Upper lobe of left lung (tissue), 6 donors: ENCODE data around the gene PLD5. TPM values are rescaled to one million over a fixed set of nuclear protein-coding genes. Genes with fewer than 3 reads are reported as not detected.
"Not testable (repeated sequence)": the region's sequence is repeated elsewhere in the genome, so short reads cannot be mapped to it uniquely, and the experiment has no call there.

Experiments used
- ATAC-seq, 2 donors: fragments of 200-7000 bp; cut with Tn5 transposase; one replicate each; pipeline ENCODE4 v1.9.1; 2022; ENCODE audit warnings: mild to moderate bottlenecking in 2 of 2, moderate library complexity in 2 of 2; ENCODE audit not compliant: low FRiP score in 2 of 2
- DNase-seq, 2 donors: peaks; one replicate each; pipeline ENCODE4 v3.0.0-alpha.2; 2019 to 2020
- H3K27ac ChIP-seq, 4 donors: fragments of 200-600 bp; sonication (generic); one replicate each; pipeline ENCODE4 v1.5.1; 2016 to 2019
- H3K27me3 ChIP-seq, 4 donors: fragments of 200-600 bp; sonication (generic); one replicate each; pipeline ENCODE4 v1.5.1; 2017 to 2019
- H3K36me3 ChIP-seq, 4 donors: fragments of 200-600 bp; sonication (generic); one replicate each; pipeline ENCODE4 v1.5.1; 2016 to 2019
- H3K4me1 ChIP-seq, 4 donors: fragments of 200-600 bp; sonication (generic); one replicate each; pipeline ENCODE4 v1.5.1; 2018 to 2019
- H3K4me3 ChIP-seq, 4 donors: fragments of 200-600 bp; sonication (generic); one replicate each; pipeline ENCODE4 v1.5.1; 2017 to 2019; ENCODE audit warnings: mild to moderate bottlenecking in 2 of 4, moderate library complexity in 1 of 4
- H3K9me3 ChIP-seq, 4 donors: fragments of 200-600 bp; sonication (generic); one replicate each; pipeline ENCODE4 v1.5.1; 2018 to 2019
- CTCF ChIP-seq, 6 experiments: fragments of 450-650 bp in 4 of 6; fragments of 200-600 bp in 2 of 6; sonication (generic) in 2 of 6; IDR thresholded peaks; one replicate each; pipeline ENCODE4 v1.5.1; 2016 to 2019; ENCODE audit warnings: antibody characterized with exemption in 6 of 6
- EP300 ChIP-seq, 4 donors: sonication (generic); formaldehyde crosslinking; IDR thresholded peaks; one replicate each; pipeline ENCODE4 v1.5.1; 2017; ENCODE audit warnings: antibody characterized with exemption in 4 of 4, control low read depth in 2 of 4
- POLR2A ChIP-seq, 4 donors: fragments of 450-650 bp; IDR thresholded peaks; one replicate each; pipeline ENCODE4 v1.5.1; 2016 to 2017; ENCODE audit warnings: antibody characterized with exemption in 4 of 4, mild to moderate bottlenecking in 2 of 4
- POLR2AphosphoS5 ChIP-seq, 2 donors: sonication (generic); formaldehyde crosslinking; IDR thresholded peaks; one replicate each; pipeline ENCODE4 v1.5.1; 2017; ENCODE audit warnings: antibody characterized with exemption in 2 of 2
- WGBS, 2 donors: methylation state at CpG; one replicate each; pipeline ENCODE4 v1.1.5; 2017 to 2018; 5-methylcytosine and 5-hydroxymethylcytosine counted together
- total RNA-seq, 6 donors: library from RNA; depleted of rRNA in 4 of 6; stranded (reverse); fragments of >200 nt in 4 of 6; gene quantifications; one replicate each; pipeline versions ENCODE4 v1.1.0 to v1.2.1, GENCODE V29; 2016 to 2021
- donor health status: DM: no; HTN: no; CAD: no; lungs with moderate emphysema.
- donor health status: DM: no; HTN: yes; CAD: no; lungs with severe emphysema.

The PLD5 gene
- total RNA-seq, 6 donors from 2014 or later, result under 0.01 to 1.9 (median 0.67) TPM

DNA sequence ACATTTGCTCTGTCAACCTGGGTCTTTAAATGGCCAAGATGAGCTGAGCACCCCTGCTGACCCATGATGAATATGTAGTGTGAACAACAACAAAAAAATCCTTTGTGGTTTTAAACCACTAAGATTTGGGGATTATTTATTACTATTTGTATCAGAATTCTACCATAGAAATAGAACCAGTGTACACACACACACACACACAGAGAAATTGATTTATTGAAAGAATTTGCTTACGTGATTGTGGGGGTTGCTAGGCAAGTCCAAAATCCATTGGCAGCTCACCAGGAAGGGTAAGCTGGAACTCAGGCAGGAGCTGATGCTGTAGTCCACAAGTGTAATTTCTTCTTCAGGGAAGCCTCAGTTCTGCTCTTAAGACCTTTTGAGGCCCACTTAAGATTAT, 443.1 kb downstream of the PLD5 start:
- Histone ChIP-seq H3K9me3 (no peaks in the 10 kb centered on the region), H3K4me3 (no peak overlapping the region), H3K27ac (no peak overlapping the region), H3K4me1 (no peaks in the 10 kb centered on the region), H3K27me3 (no peaks in the 10 kb centered on the region), H3K36me3 (no peaks in the 10 kb centered on the region)
- 91 to 95% methylated on average over 1 of the region's 1 CpG for WGBS, 2 donors
- DNase-seq, result no peak
- no peak for TF ChIP-seq CTCF (IDR thresholded peaks at IDR 0.05)
- TF ChIP-seq POLR2AphosphoS5 (IDR thresholded peaks at IDR 0.05), result no peak
- TF ChIP-seq EP300 (IDR thresholded peaks at IDR 0.05), result no peak
- TF ChIP-seq POLR2A (IDR thresholded peaks at IDR 0.05), result no peak
- ATAC-seq, result no peak

- DNase-seq (no peak), ATAC-seq (no peak)
- H3K4me3 ChIP-seq, result no peak overlapping the region
- H3K4me1 ChIP-seq, result no peaks in the 10 kb centered on the region
- 82 to 94% methylated on average over 2 of the region's 2 CpGs for WGBS, 2 donors
- H3K27ac ChIP-seq, result no peak overlapping the region
- H3K36me3 ChIP-seq, result no peaks in the 10 kb centered on the region
- H3K27me3 ChIP-seq, result no peaks in the 10 kb centered on the region
- H3K9me3 ChIP-seq, result no peaks in the 10 kb centered on the region
- no peak for TF ChIP-seq CTCF (IDR thresholded peaks at IDR 0.05)
- no peak for TF ChIP-seq EP300 (IDR thresholded peaks at IDR 0.05)
- no peak for TF ChIP-seq POLR2A (IDR thresholded peaks at IDR 0.05)
- TF ChIP-seq POLR2AphosphoS5 (IDR thresholded peaks at IDR 0.05), result no peak
Observed at GRCh38 chr1:242065813-242066212, 458.7 kb downstream of the PLD5 start.

DNA sequence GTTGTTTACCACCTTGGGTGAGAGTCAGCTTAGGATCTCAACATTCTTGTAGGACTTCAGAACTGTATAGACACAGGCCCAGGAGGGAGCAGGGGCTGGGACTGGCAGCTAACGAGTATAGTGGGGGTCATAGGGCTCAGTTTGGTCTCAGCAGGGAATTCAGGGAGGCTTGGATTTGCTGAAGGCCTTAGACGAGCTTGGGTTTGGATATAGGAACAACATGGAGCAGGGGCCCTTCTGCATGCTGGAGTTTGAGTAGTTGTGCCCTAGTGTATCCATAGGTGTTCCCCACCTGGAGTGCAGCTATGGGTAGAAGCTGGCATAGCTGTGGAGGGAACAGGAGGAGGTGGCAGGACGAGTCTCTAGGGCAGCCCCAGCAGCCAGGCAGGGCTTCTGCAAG, 462.2 kb downstream of the PLD5 start:
- DNase-seq (no peak), ATAC-seq (no peak)
- H3K4me1 ChIP-seq, result no peaks in the 10 kb centered on the region
- H3K27ac ChIP-seq, result no peak overlapping the region
- H3K9me3 ChIP-seq, result no peaks in the 10 kb centered on the region
- TF ChIP-seq CTCF (IDR thresholded peaks at IDR 0.05), result no peak
- TF ChIP-seq EP300 (IDR thresholded peaks at IDR 0.05), result no peak
- no peak for TF ChIP-seq POLR2AphosphoS5 (IDR thresholded peaks at IDR 0.05)
- no peak for TF ChIP-seq POLR2A (IDR thresholded peaks at IDR 0.05)
- WGBS, 2 donors, result 54 to 79% methylated on average over 3 of the region's 3 CpGs
- no peaks in the 10 kb centered on the region for H3K36me3 ChIP-seq
- no peak overlapping the region for H3K4me3 ChIP-seq
- no peaks in the 10 kb centered on the region for H3K27me3 ChIP-seq

DNA sequence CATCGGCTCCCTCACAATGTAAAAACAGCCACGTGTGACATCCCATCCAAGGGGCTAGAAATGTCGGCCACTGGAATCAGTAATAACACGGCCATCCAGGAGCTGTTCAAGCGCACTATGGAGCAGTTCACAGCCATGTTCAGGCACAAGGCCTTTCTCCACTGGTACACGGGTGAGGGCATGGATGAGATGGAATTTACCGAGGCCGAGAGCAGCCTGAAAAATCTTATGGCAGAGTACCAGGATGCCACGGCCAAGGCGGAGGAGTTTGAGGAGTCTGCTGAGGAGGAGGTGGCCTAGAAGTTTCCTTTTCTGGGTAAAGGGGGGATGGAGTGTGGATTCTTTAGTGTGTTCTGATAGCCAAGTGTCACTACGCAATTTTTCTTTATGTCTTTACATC, 464.5 kb downstream of the PLD5 start:
- Histone ChIP-seq H3K27me3 (no peaks in the 10 kb centered on the region), H3K27ac (no peak overlapping the region), H3K4me1 (no peaks in the 10 kb centered on the region), H3K9me3 (no peaks in the 10 kb centered on the region), H3K4me3 (no peak overlapping the region), H3K36me3 (no peaks in the 10 kb centered on the region)
- ATAC-seq (no peak), DNase-seq (no peak)
- 73 to 80% methylated on average over 11 of the region's 11 CpGs for WGBS, 2 donors
- TF ChIP-seq CTCF (IDR thresholded peaks at IDR 0.05) (no peak), POLR2AphosphoS5 (IDR thresholded peaks at IDR 0.05) (no peak), POLR2A (IDR thresholded peaks at IDR 0.05) (no peak), EP300 (IDR thresholded peaks at IDR 0.05) (no peak)

DNA sequence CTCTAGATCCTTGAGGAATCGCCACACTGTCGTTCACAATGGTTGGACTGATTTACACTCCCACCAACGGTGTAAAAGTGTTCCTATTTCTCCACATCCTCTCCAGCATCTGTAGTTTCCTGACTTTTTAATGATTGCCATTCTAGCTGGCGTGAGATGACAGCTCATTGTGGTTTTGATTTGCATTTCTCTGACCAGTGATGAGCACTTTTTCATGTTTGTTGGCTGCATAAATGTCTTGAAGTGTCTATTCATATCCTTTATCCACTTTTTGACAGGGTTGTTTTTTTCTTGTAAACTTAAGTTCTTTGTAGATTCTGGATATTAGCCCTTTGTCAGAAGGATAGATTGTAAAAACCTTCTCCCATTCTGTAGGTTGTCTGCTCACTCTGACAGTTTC, 465.9 kb downstream of the PLD5 start:
- not testable (repeated sequence) for H3K27ac ChIP-seq, H3K36me3 ChIP-seq, H3K27me3 ChIP-seq, H3K4me3 ChIP-seq, DNase-seq, H3K9me3 ChIP-seq, H3K4me1 ChIP-seq, ATAC-seq
- WGBS, 2 donors, result 72 to 74% methylated on average over 4 of the region's 4 CpGs

- H3K4me1 ChIP-seq, H3K27ac ChIP-seq, H3K27me3 ChIP-seq, ATAC-seq, H3K4me3 ChIP-seq, H3K36me3 ChIP-seq, H3K9me3 ChIP-seq, DNase-seq: not testable (repeated sequence)
- WGBS, 2 donors, result 78 to 80% methylated on average over 3 of the region's 3 CpGs
Observed at GRCh38 chr1:242058181-242058580, 466.3 kb downstream of the PLD5 start.
